HEK293 (cell line): Measurements from ENCODE around the gene CLCN1.

ENCODE experiments used
- CTCF ChIA-PET: fragments of 350-600 bp; formaldehyde crosslinking; extraction: SDS; loops from one replicate; lab custom pipeline; 2021; ENCODE audit warnings: antibody characterized with exemption; lab: Yijun Ruan, JAX
- POLR2A ChIA-PET: fragments of 300-600 bp; formaldehyde crosslinking; extraction: SDS; loops from one replicate; lab custom pipeline; 2020; ENCODE audit warnings: antibody characterized with exemption, inconsistent platforms; lab: Yijun Ruan, JAX
- H3K27ac ChIP-seq: fragments of 200-500 bp; sonication (Bioruptor generic); 2 replicates; pipeline ENCODE4 v1.5.1; 2014; ENCODE audit warnings: low read depth, low read length, control low read depth, inconsistent platforms; ENCODE audit errors: extremely low read depth
- H3K36me3 ChIP-seq, 2 experiments: fragments of 200-500 bp in 1 of 2; sonication (Bioruptor generic) in 1 of 2; 1 replicate in 1 of 2; 2 replicates in 1 of 2; pipeline ENCODE4 v1.5.1; 2014 to 2017; ENCODE audit warnings: inconsistent platforms in 2 of 2, low read length in 2 of 2; ENCODE audit not compliant: control insufficient read depth in 2 of 2, insufficient read depth in 1 of 2
- H3K4me1 ChIP-seq: fragments of 200-500 bp; sonication (Bioruptor generic); 2 replicates; pipeline ENCODE4 v1.5.1; 2014; ENCODE audit warnings: mild to moderate bottlenecking, low read length, inconsistent platforms; ENCODE audit not compliant: control insufficient read depth, insufficient read depth
- H3K4me3 ChIP-seq: 2 replicates; pipeline ENCODE4 v1.5.1; 2011; ENCODE audit warnings: low read depth, mild to moderate bottlenecking, control low read depth, low read length, moderate library complexity
- H3K9me3 ChIP-seq: fragments of 200-500 bp; sonication (Bioruptor generic); 2 replicates; pipeline ENCODE4 v1.5.1; 2014; ENCODE audit warnings: low read depth, low read length, inconsistent platforms; ENCODE audit not compliant: control insufficient read depth, insufficient read depth
- GLI4 ChIP-seq: fragments of 450-650 bp; formaldehyde crosslinking; IDR thresholded peaks from 2 replicates; pipeline ENCODE4 v1.5.1; 2016; ENCODE audit warnings: missing biosample characterization, missing genetic modification characterization
- KLF7 ChIP-seq: fragments of 450-650 bp; formaldehyde crosslinking; IDR thresholded peaks from 2 replicates; pipeline ENCODE4 v1.5.1; 2016; ENCODE audit warnings: missing biosample characterization, missing genetic modification characterization, borderline replicate concordance
- SP3 ChIP-seq: fragments of 450-650 bp; formaldehyde crosslinking; IDR thresholded peaks from 2 replicates; pipeline ENCODE4 v1.5.1; 2016; ENCODE audit warnings: missing biosample characterization, missing genetic modification characterization
- TRIM28 ChIP-seq: IDR thresholded peaks from 2 replicates; pipeline ENCODE4 v1.6.1; 2011; ENCODE audit warnings: low read length, control low read depth, borderline replicate concordance
- YY2 ChIP-seq: fragments of 450-650 bp; formaldehyde crosslinking; IDR thresholded peaks from 2 replicates; pipeline ENCODE4 v1.5.1; 2016; ENCODE audit warnings: missing biosample characterization, missing genetic modification characterization
- ZBTB48 ChIP-seq: fragments of 450-650 bp; formaldehyde crosslinking; IDR thresholded peaks from 2 replicates; pipeline ENCODE4 v1.5.1; 2016; ENCODE audit warnings: missing biosample characterization, missing genetic modification characterization
- ZFHX2 ChIP-seq: fragments of 450-650 bp; formaldehyde crosslinking; conservative IDR thresholded peaks from 2 replicates; pipeline ENCODE4 v1.5.1; 2016; ENCODE audit warnings: missing biosample characterization, missing genetic modification characterization
- ZFP3 ChIP-seq: fragments of 450-650 bp; formaldehyde crosslinking; IDR thresholded peaks from 2 replicates; pipeline ENCODE4 v1.5.1; 2016; ENCODE audit warnings: low read depth, missing biosample characterization, missing genetic modification characterization
- ZFP41 ChIP-seq: fragments of 450-650 bp; formaldehyde crosslinking; IDR thresholded peaks from 2 replicates; pipeline ENCODE4 v1.5.1; 2016; ENCODE audit warnings: missing biosample characterization, missing genetic modification characterization, borderline replicate concordance
- ZNF121 ChIP-seq: fragments of 450-650 bp; formaldehyde crosslinking; IDR thresholded peaks from 2 replicates; pipeline ENCODE4 v1.5.1; 2016; ENCODE audit warnings: missing biosample characterization, missing genetic modification characterization
- ZNF146 ChIP-seq: fragments of 450-650 bp; formaldehyde crosslinking; IDR thresholded peaks from 2 replicates; pipeline ENCODE4 v1.5.1; 2016; ENCODE audit warnings: missing biosample characterization, missing genetic modification characterization
- ZNF175 ChIP-seq: fragments of 450-650 bp; formaldehyde crosslinking; IDR thresholded peaks from 2 replicates; pipeline ENCODE4 v1.5.1; 2016; ENCODE audit warnings: missing biosample characterization, missing genetic modification characterization
- ZNF184 ChIP-seq: fragments of 450-650 bp; IDR thresholded peaks from 2 replicates; pipeline ENCODE4 v1.5.1; 2018; ENCODE audit warnings: missing biosample characterization, mild to moderate bottlenecking, missing genetic modification characterization
- ZNF24 ChIP-seq: fragments of 450-650 bp; formaldehyde crosslinking; IDR thresholded peaks from 2 replicates; pipeline ENCODE4 v1.5.1; 2016; ENCODE audit warnings: missing biosample characterization, missing genetic modification characterization
- ZNF292 ChIP-seq: fragments of 450-650 bp; formaldehyde crosslinking; IDR thresholded peaks from 2 replicates; pipeline ENCODE4 v1.5.1; 2016; ENCODE audit warnings: low read depth, missing biosample characterization, missing genetic modification characterization, borderline replicate concordance
- ZNF311 ChIP-seq: fragments of 450-650 bp; formaldehyde crosslinking; IDR thresholded peaks from 2 replicates; pipeline ENCODE4 v1.5.1; 2017; ENCODE audit warnings: missing biosample characterization, missing genetic modification characterization, borderline replicate concordance
- ZNF416 ChIP-seq: fragments of 450-650 bp; formaldehyde crosslinking; IDR thresholded peaks from 2 replicates; pipeline ENCODE4 v1.5.1; 2016; ENCODE audit warnings: missing biosample characterization, missing genetic modification characterization
- ZNF791 ChIP-seq: fragments of 450-650 bp; formaldehyde crosslinking; IDR thresholded peaks from 2 replicates; pipeline ENCODE4 v1.5.1; 2016; ENCODE audit warnings: missing biosample characterization, missing genetic modification characterization
- ZNF830 ChIP-seq: fragments of 450-650 bp; IDR thresholded peaks from 2 replicates; pipeline ENCODE4 v1.5.0; 2018; ENCODE audit warnings: missing biosample characterization, missing genetic modification characterization, low read depth, mild to moderate bottlenecking, moderate library complexity
- TF ChIP-seq, protein P1 (sequence below): fragments of 450-650 bp; formaldehyde crosslinking; IDR thresholded peaks from 2 replicates; pipeline ENCODE4 v1.5.1; 2016; ENCODE audit warnings: missing biosample characterization, missing genetic modification characterization, low read depth

CLCN1 gene

DNA sequence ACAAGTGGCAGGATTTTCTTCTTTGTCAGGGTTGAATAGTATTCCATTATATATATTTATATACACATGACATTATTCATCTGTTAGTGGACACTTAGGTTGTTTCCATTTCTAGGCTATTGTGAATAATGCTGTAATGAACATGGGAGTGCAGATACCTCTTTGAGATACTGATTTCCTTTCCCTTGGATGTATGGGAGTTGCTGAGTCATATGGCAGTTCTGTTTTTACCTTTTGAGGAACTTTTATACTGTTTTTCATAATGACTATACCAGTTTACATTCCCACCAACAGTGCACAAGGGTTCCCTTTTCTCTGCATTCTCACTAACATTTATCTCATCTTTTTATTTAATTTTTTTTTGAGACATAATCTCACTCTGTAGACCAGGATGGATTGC lies 1.8 kb upstream of the CLCN1 start (continued):
- TF ChIP-seq, protein P1, sequence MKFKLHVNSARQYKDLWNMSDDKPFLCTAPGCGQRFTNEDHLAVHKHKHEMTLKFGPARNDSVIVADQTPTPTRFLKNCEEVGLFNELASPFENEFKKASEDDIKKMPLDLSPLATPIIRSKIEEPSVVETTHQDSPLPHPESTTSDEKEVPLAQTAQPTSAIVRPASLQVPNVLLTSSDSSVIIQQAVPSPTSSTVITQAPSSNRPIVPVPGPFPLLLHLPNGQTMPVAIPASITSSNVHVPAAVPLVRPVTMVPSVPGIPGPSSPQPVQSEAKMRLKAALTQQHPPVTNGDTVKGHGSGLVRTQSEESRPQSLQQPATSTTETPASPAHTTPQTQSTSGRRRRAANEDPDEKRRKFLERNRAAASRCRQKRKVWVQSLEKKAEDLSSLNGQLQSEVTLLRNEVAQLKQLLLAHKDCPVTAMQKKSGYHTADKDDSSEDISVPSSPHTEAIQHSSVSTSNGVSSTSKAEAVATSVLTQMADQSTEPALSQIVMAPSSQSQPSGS (tag by site-specific recombination), result no peak
- TF ChIP-seq ZNF175 (no peak), ZNF830 (no peak), ZNF416 (tag by site-specific recombination) (no peak), GLI4 (tag by site-specific recombination) (no peak), YY2 (tag by site-specific recombination) (no peak), ZFP3 (tag by site-specific recombination) (no peak)
- TF ChIP-seq, all 188 proteins: peak for 0

DNA sequence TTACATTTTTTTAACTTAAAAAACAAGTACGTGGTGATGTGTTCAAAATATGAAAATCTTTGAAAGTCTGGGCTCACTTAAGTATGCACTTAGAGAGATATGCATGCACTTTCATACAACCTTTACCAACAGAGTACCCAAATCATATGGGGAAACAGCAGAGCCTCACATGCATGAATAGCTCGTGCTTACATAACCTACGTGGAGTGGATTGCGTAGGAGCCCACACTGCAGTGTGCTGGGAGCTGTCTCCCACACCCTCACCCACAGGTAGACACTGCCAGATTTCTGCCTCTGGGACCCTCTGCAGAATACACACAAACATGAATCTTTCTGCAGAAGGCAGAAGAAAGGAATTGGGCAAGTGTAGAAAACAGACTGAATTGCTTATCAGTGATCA lies 581 bp downstream of the CLCN1 start:
- ChIA-PET POLR2A (no interaction called here), CTCF (interaction anchor here (1.2 to 1.8 kb wide), 2 partner anchors 11 to 64 kb away, joined by 3 to 11 read pairs; no protein-coding TSS in a partner anchor)
- H3K27ac ChIP-seq, result no peak overlapping the region
- H3K4me1 ChIP-seq, result no peaks in the 10 kb centered on the region
- H3K9me3 ChIP-seq, result no peaks in the 10 kb centered on the region
- no peak overlapping the region for H3K4me3 ChIP-seq
- TF ChIP-seq ZFHX2 (tag by site-specific recombination) (0 out of 2 replicates have a peak, but pooled peaks have one; percentile 23), ZFP41 (tag by site-specific recombination) (no peak)
- peaks cover 0 to 5% of the 10 kb centered on the region in 2 experiments; a peak in 1 of 3 replicates for H3K36me3 ChIP-seq

DNA sequence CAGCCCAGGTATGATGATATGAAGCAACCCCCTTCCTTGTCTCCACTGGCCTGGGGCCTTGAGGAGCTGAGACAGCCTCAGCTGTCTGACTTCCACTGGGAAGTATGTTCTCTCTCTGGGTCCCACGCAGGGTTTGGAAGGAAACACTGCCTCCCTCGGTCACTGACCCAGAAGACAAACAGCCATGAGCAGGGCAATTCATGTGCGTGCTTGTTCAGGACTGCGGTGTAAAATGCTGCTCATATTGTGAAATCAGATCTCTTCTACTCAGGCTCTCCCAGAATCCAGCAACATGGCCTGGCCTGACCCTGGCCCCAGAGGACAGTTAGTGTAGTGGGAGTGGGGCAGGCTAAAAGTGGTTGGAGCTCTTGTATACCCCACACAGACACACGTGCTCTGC lies 2.8 kb downstream of the CLCN1 start:
- CTCF ChIA-PET, result interaction anchor here (0.6 to 1.2 kb wide), 2 partner anchors 14 to 80 kb away, joined by 3 read pairs; no protein-coding TSS in a partner anchor
- no peaks in the 10 kb centered on the region for H3K4me1 ChIP-seq
- no peak overlapping the region for H3K27ac ChIP-seq
- no peaks in the 10 kb centered on the region for H3K9me3 ChIP-seq
- POLR2A ChIA-PET, result no interaction called here
- no peak overlapping the region for H3K4me3 ChIP-seq
- TF ChIP-seq ZNF24 (tag by site-specific recombination) (no peak), TRIM28 (peak; percentile 64; the same call in 1 of the 2 replicates)
- H3K36me3 ChIP-seq, result no peaks in the 10 kb centered on the region

DNA sequence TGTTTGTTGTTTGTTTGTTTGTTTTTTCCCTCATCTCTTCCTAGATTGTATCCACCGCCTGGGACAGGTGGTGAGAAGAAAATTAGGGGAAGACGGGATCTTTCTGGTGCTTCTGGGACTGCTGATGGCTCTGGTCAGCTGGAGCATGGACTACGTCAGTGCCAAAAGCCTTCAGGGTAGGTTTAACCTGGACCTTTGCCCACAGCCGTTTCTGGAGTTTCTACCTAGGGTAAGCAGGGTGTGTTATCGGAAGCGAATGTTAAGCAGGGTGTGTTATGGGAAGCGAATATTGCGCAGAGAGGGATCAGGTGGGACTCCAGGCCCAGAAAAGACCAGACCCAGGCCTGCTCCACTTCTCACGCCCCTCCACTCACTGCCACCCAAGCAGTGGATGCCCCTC lies 4.7 kb downstream of the CLCN1 start:
- ChIA-PET POLR2A (no interaction called here), CTCF (no interaction called here)
- no peaks in the 10 kb centered on the region for H3K9me3 ChIP-seq
- H3K4me1 ChIP-seq, result no peaks in the 10 kb centered on the region
- no peak overlapping the region for H3K27ac ChIP-seq
- H3K4me3 ChIP-seq, result no peak overlapping the region
- TF ChIP-seq SP3 (no peak), ZNF791 (tag by site-specific recombination) (no peak), ZBTB48 (no peak), ZFP3 (tag by site-specific recombination) (no peak)
- no peaks in the 10 kb centered on the region for H3K36me3 ChIP-seq

DNA sequence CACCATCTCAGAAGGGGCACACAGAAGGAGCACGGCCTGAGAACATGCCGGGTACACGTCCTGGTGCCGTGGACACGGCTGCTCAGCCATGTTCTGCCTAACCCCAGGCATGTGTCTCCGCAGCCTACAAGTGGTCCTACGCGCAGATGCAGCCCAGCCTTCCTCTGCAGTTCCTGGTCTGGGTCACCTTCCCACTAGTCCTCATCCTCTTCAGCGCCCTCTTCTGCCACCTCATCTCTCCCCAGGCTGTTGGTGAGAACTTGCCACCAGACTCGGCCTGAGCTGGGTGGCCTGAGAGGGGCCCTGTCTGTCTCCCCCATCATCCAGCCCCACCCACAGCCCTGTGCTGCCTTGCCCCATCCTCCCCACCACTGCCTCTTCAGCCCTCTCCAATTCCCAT lies 5.3 kb downstream of the CLCN1 start:
- CTCF ChIA-PET, result interaction anchor here (0.6 to 1.1 kb wide), 2 partner anchors 14 to 22 kb away, joined by 3 to 4 read pairs; no protein-coding TSS in a partner anchor
- Histone ChIP-seq H3K4me3 (no peak overlapping the region), H3K4me1 (no peaks in the 10 kb centered on the region), H3K9me3 (no peaks in the 10 kb centered on the region), H3K27ac (no peak overlapping the region), H3K36me3 (no peaks in the 10 kb centered on the region)
- POLR2A ChIA-PET, result no interaction called here
- TF ChIP-seq ZNF121 (no peak), ZNF311 (tag by site-specific recombination) (no peak), KLF7 (tag by site-specific recombination) (no peak), ZNF184 (no peak), ZNF146 (tag by site-specific recombination) (no peak), ZNF292 (tag by site-specific recombination) (no peak)
